A673 (cell line): ENCODE measurements around the gene MRPS23. TPM values are rescaled to one million over a fixed set of nuclear protein-coding genes. Genes with fewer than 3 reads are reported as not detected.

ENCODE experiments used
- BruUV-seq: library from RNA; stranded (reverse); fragments of 400-500 nt; replicated peaks from 2 replicates; lab custom pipeline; 2021; lab: Mats Ljungman, UMichigan
- CTCF ChIA-PET: fragments of 300-600 bp; sonication (Branson Sonifier 250); formaldehyde crosslinking; loops from one replicate; lab custom pipeline; 2022; ENCODE audit warnings: antibody characterized with exemption; lab: Charles Lee
- POLR2A ChIA-PET: fragments of 300-600 bp; sonication (Branson Sonifier 250); formaldehyde crosslinking; loops from one replicate; lab custom pipeline; 2022; ENCODE audit warnings: antibody characterized with exemption; ENCODE audit not compliant: low non-redundant PET; lab: Charles Lee
- DNase-seq: peaks from one replicate; pipeline ENCODE4 v3.0.0-alpha.2; 2015; ENCODE audit warnings: low spot score
- H3K27ac ChIP-seq: fragments of 200-600 bp; sonication (generic); 2 replicates; pipeline ENCODE4 v1.5.1; 2016; ENCODE audit warnings: mixed run types, low read depth, mild to moderate bottlenecking, mixed read lengths, antibody characterized with exemption, low read length; ENCODE audit not compliant: poor library complexity, severe bottlenecking
- H3K27me3 ChIP-seq: fragments of 200-600 bp; sonication (generic); replicated peaks from 2 replicates; pipeline ENCODE4 v1.6.1; 2017; ENCODE audit warnings: mixed run types, low read depth, mild to moderate bottlenecking, mixed read lengths, antibody characterized with exemption, low read length; ENCODE audit not compliant: insufficient read depth, poor library complexity
- H3K36me3 ChIP-seq: fragments of 200-600 bp; sonication (generic); 2 replicates; pipeline ENCODE4 v1.6.1; 2016; ENCODE audit warnings: mixed run types, mild to moderate bottlenecking, mixed read lengths, antibody characterized with exemption, low read length; ENCODE audit not compliant: insufficient read depth, poor library complexity, severe bottlenecking
- H3K4me1 ChIP-seq: fragments of 200-600 bp; sonication (generic); 2 replicates; pipeline ENCODE4 v1.6.1; 2017; ENCODE audit warnings: mixed run types, mild to moderate bottlenecking, mixed read lengths, antibody characterized with exemption, low read length; ENCODE audit not compliant: insufficient read depth, poor library complexity, severe bottlenecking
- H3K4me3 ChIP-seq: fragments of 200-600 bp; sonication (generic); 2 replicates; pipeline ENCODE4 v1.5.1; 2016; ENCODE audit warnings: low read depth, mixed run types, mild to moderate bottlenecking, mixed read lengths, low read length; ENCODE audit not compliant: poor library complexity, severe bottlenecking
- H3K9me3 ChIP-seq: fragments of 200-600 bp; sonication (generic); 2 replicates; pipeline ENCODE4 v1.6.1; 2016; ENCODE audit warnings: mixed run types, low read depth, mild to moderate bottlenecking, mixed read lengths, antibody characterized with exemption, low read length; ENCODE audit not compliant: poor library complexity, severe bottlenecking
- CTCF ChIP-seq: fragments of 300-800, 200-600 bp; sonication (generic); conservative IDR thresholded peaks from 2 replicates; pipeline ENCODE4 v1.5.1; 2017; ENCODE audit warnings: low read depth, mild to moderate bottlenecking, antibody characterized with exemption, low read length, moderate library complexity, mixed read lengths
- EZH2 ChIP-seq: fragments of 200-600 bp; sonication (generic); IDR thresholded peaks from 2 replicates; pipeline ENCODE4 v1.6.1; 2017; ENCODE audit warnings: borderline replicate concordance, low read depth, mild to moderate bottlenecking, mixed read lengths, antibody characterized with exemption, low read length; ENCODE audit not compliant: poor library complexity, severe bottlenecking
- intact Hi-C: fragments of 100-400 bp; cut with micrococcal nuclease; formaldehyde crosslinking; loops from one replicate; pipeline ENCODE4 v1.10.0; 2022; ENCODE audit not compliant: unreplicated experiment
- total RNA-seq: library from RNA; stranded (reverse); gene quantifications from 2 replicates; pipeline ENCODE4 v1.2.3, GENCODE V29; 2021

Gene MRPS23
- total RNA-seq, 1 experiment from 2014 or later, result 94.2 TPM

GRCh38 chr17:57810721-57811637 is 38.9 kb downstream of the MRPS23 start:
- DNase-seq, result peak; percentile 98
- H3K36me3 ChIP-seq, result no peaks in the 10 kb centered on the region
- TF ChIP-seq EZH2 (no peak), CTCF (no peak; the same call in 1 of the 2 replicates)
- BruUV-seq, result no TSS peak
- H3K4me3 ChIP-seq, result peak overlapping the region; percentile 13
- H3K9me3 ChIP-seq, result no peaks in the 10 kb centered on the region
- H3K27me3 ChIP-seq, result peaks cover 6% of the 10 kb centered on the region
- ChIA-PET POLR2A (interaction anchor here (0.5 kb wide), 1 partner anchor 102 kb away, joined by 5 read pairs; no protein-coding TSS in a partner anchor), CTCF (interaction anchor here (0.6 to 2.0 kb wide), 2 partner anchors 22 to 28 kb away, joined by 3 to 6 read pairs; no protein-coding TSS in a partner anchor)
- H3K27ac ChIP-seq, result peak overlapping the region; percentile 45
- intact Hi-C loops, result loop anchor here (10.0 kb wide), 1 partner anchor 386 kb away; no protein-coding TSS in a partner anchor
- peaks cover 43% of the 10 kb centered on the region for H3K4me1 ChIP-seq

DNA sequence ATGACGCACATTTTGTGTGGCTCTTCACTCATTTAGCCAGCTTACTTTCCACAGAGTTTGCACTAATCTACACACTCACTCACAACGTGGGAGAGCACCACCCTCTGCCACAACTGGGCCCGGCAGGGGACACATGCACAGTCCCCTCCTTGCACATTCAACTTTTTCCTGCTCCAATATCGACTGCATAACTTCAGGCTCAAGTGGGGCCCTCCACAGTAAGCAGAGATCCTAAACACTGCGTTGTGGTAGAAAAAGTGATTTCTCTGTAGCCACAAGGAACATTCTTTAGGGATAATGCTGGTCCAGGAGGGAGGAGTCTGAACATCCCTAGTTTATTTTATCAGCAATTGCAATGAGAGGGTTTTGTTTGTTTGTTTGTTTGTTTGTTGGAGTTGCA is 40.0 kb downstream of the MRPS23 start:
- no TSS peak for BruUV-seq
- no peaks in the 10 kb centered on the region for H3K9me3 ChIP-seq
- CTCF ChIA-PET, result no interaction called here
- POLR2A ChIA-PET, result no interaction called here
- TF ChIP-seq EZH2 (no peak), CTCF (no peak)
- H3K27me3 ChIP-seq, result peaks cover 4% of the 10 kb centered on the region
- no peak overlapping the region for H3K4me3 ChIP-seq
- no peaks in the 10 kb centered on the region for H3K36me3 ChIP-seq
- H3K4me1 ChIP-seq, result peaks cover 43% of the 10 kb centered on the region
- intact Hi-C loops, result loop anchor here (10.0 kb wide), 1 partner anchor 385 kb away; no protein-coding TSS in a partner anchor
- DNase-seq, result no peak
- H3K27ac ChIP-seq, result no peak overlapping the region

- TF ChIP-seq CTCF (no peak), EZH2 (no peak)
- Histone ChIP-seq H3K4me3 (no peak overlapping the region), H3K27ac (no peak overlapping the region), H3K4me1 (peaks cover 43% of the 10 kb centered on the region), H3K27me3 (no peaks in the 10 kb centered on the region), H3K36me3 (no peaks in the 10 kb centered on the region), H3K9me3 (no peaks in the 10 kb centered on the region)
- no TSS peak for BruUV-seq
- ChIA-PET CTCF (no interaction called here), POLR2A (no interaction called here)
- intact Hi-C loops, result no loop called here
- DNase-seq, result peak; percentile 54
These were observed 41.0 kb downstream of the MRPS23 start for GRCh38 chr17:57808882-57809281.
